NCI-H526 treated with DMSO at 0.1 percent for 48 hours (cell line): Measurements from ENCODE around the gene CDX1.

ENCODE experiments used
- DNase-seq: peaks from one replicate; lab custom pipeline; 2025; lab: John Stamatoyannopoulos, UW

CDX1 gene

GRCh38 chr5:150208187-150209098 lies 41.9 kb downstream of the CDX1 start:
- DNase-seq = no peak

- no peak for DNase-seq
Measured at GRCh38 chr5:150209099-150209635, 42.6 kb downstream of the CDX1 start.

GRCh38 chr5:150210644-150211043 lies 44.1 kb downstream of the CDX1 start:
- DNase-seq = no peak

GRCh38 chr5:150211156-150212030 lies 44.8 kb downstream of the CDX1 start:
- no peak for DNase-seq

GRCh38 chr5:150213530-150213929 lies 47.0 kb downstream of the CDX1 start:
- no peak for DNase-seq

GRCh38 chr5:150214289-150214688 lies 47.7 kb downstream of the CDX1 start:
- no peak for DNase-seq

GRCh38 chr5:150215979-150216944 lies 49.7 kb downstream of the CDX1 start:
- DNase-seq = no peak

GRCh38 chr5:150217038-150217437 lies 50.5 kb downstream of the CDX1 start:
- no peak for DNase-seq

- peak; percentile 24 for DNase-seq
Measured at GRCh38 chr5:150217873-150218692, 51.5 kb downstream of the CDX1 start.

- DNase-seq = no peak
Measured at GRCh38 chr5:150218693-150219035, 52.1 kb downstream of the CDX1 start.

- no peak for DNase-seq
Measured at GRCh38 chr5:150219142-150219541, 52.6 kb downstream of the CDX1 start.

GRCh38 chr5:150219861-150220260 lies 53.3 kb downstream of the CDX1 start:
- no peak for DNase-seq

GRCh38 chr5:150221471-150221870 lies 54.9 kb downstream of the CDX1 start:
- DNase-seq = no peak

GRCh38 chr5:150222906-150223305 lies 56.3 kb downstream of the CDX1 start:
- no peak for DNase-seq

GRCh38 chr5:150223474-150223873 lies 56.9 kb downstream of the CDX1 start:
- DNase-seq = no peak

GRCh38 chr5:150224483-150225027 lies 58.0 kb downstream of the CDX1 start:
- DNase-seq = no peak

- DNase-seq = no peak
Measured at GRCh38 chr5:150227036-150227435, 60.5 kb downstream of the CDX1 start.

- no peak for DNase-seq
Measured at GRCh38 chr5:150227606-150228273, 61.2 kb downstream of the CDX1 start.

GRCh38 chr5:150229571-150229970 lies 63.0 kb downstream of the CDX1 start:
- DNase-seq = no peak

- no peak for DNase-seq
Measured at GRCh38 chr5:150230842-150231241, 64.3 kb downstream of the CDX1 start.
